Measurements from ENCODE around the gene CTTN. TPM values are rescaled to one million over a fixed set of nuclear protein-coding genes. Genes with fewer than 3 reads are reported as not detected.

Gene CTTN
- total and polyA plus RNA-seq, 2 of the 13 experiments (the other 11 are each of a cell fraction or from before 2014, with no cell fraction given): 84.4 to 114 TPM

DNA sequence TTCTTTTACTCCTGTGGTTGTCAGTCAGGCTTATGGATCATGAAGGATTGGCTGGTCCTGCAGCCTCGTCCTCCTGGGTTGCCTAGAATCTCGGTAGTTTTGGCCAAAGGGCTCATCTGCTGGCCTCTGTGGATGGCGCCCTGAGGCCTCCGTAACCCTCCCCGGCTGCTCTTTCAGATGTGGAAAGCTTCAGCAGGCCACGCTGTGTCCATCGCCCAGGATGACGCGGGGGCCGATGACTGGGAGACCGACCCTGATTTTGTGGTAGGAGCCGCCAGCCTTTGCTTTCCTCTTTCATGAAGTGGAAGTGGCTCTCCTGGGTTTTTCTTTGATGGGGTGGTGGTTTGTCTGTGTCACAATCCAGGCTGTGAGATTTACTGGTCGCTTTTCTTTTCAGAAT lies 8.8 kb downstream of the CTTN start (continued):
- TF ChIP-seq, protein P1, sequence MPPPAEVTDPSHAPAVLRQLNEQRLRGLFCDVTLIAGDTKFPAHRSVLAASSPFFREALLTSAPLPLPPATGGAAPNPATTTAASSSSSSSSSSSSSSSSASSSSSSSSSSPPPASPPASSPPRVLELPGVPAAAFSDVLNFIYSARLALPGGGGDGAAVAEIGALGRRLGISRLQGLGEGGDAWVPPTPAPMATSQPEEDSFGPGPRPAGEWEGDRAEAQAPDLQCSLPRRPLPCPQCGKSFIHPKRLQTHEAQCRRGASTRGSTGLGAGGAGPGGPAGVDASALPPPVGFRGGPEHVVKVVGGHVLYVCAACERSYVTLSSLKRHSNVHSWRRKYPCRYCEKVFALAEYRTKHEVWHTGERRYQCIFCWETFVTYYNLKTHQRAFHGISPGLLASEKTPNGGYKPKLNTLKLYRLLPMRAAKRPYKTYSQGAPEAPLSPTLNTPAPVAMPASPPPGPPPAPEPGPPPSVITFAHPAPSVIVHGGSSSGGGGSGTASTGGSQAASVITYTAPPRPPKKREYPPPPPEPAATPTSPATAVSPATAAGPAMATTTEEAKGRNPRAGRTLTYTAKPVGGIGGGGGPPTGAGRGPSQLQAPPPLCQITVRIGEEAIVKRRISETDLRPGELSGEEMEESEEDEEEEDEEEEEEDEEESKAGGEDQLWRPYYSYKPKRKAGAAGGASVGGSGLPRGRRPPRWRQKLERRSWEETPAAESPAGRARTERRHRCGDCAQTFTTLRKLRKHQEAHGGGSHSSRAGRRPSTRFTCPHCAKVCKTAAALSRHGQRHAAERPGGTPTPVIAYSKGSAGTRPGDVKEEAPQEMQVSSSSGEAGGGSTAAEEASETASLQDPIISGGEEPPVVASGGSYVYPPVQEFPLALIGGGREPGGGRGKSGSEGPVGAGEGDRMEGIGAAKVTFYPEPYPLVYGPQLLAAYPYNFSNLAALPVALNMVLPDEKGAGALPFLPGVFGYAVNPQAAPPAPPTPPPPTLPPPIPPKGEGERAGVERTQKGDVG (CRISPR knock-in tag; IDR thresholded peaks at IDR 0.05; ENCODE audit: borderline replicate concordance): no peak
- no peak for TF ChIP-seq POLR2AphosphoS5 (IDR thresholded peaks at IDR 0.05; ENCODE audit: low read depth, low read length)

DNA sequence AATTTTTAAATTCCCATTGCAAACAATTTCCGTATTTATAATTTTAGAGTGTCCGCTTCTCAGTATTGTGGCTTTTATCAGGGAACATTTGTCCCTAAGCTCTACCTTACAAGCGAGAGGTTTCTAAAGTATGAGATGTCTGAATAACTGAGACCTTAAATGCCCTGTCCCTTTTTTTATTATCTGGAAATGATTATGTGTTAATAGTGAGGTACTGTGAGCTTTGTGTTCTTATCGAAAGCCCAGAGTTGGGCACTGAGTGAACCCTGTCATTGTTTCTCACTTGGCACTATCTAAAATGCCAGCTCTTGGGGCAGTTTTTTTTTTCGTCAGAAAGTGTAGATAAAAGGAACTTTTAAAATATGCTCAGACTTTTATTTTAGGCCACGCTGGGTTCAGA lies 9.5 kb downstream of the CTTN start:
- CTCF ChIA-PET (ENCODE audit: low intra/inter-chr PET ratio, low total read pairs): no interaction called here
- Histone ChIP-seq H3K79me2 (ENCODE audit: insufficient read depth, low read length) (peaks cover 23% of the 10 kb centered on the region), H3K9ac (ENCODE audit: insufficient read depth, low read depth, low read length) (no peak overlapping the region), H3K27ac (ENCODE audit: extremely low read length, insufficient read depth, low read length) (no peak overlapping the region), H3K36me3 (replicated peaks in 1 of 2; ENCODE audit: control insufficient read depth in 1 of 2, insufficient read depth in 2 of 2, low read length in 2 of 2) (peaks cover 42 to 77% of the 10 kb centered on the region in 2 experiments), H2AFZ (ENCODE audit: low read length) (no peak overlapping the region), H3K27me3 (ENCODE audit: control insufficient read depth in 1 of 2, insufficient read depth in 2 of 2, low read length in 2 of 2) (no peaks in the 10 kb centered on the region), H3K4me1 (ENCODE audit: insufficient read depth, low read length) (peaks cover 5% of the 10 kb centered on the region), H3K9me3 (ENCODE audit: low read length) (no peaks in the 10 kb centered on the region), H3K4me3 (replicated peaks in 1 of 3; ENCODE audit: insufficient read depth in 1 of 3, low read depth in 2 of 3, low read length in 3 of 3) (no peak overlapping the region), H4K20me1 (ENCODE audit: insufficient read depth, low read length) (peaks cover 25% of the 10 kb centered on the region), H3K4me2 (ENCODE audit: low read depth, low read length) (no peak overlapping the region)
- POLR2A ChIA-PET: no interaction called here
- in situ Hi-C loops (cut with HindIII; ENCODE audit: extremely low pct_ligation_motif_present, low pct_unique_long_range_greater_than_20kb) (no loop called here), intact Hi-C loops (cut with micrococcal nuclease; ENCODE audit: unreplicated experiment) (no loop called here)
- DNase-seq (ENCODE audit: low spot score) (no peak), ATAC-seq (no peak), FAIRE-seq (no peak)
- TSS peak; percentile 16 for BruUV-seq (replicated peaks)
- 96% methylated on average over 6 of the region's 6 CpGs for WGBS (ENCODE audit: low lambda C conversion rate)
- TF ChIP-seq YEATS2 (CRISPR knock-in tag; IDR thresholded peaks at IDR 0.05; ENCODE audit: borderline replicate concordance): no peak
- TF ChIP-seq, protein P2, sequence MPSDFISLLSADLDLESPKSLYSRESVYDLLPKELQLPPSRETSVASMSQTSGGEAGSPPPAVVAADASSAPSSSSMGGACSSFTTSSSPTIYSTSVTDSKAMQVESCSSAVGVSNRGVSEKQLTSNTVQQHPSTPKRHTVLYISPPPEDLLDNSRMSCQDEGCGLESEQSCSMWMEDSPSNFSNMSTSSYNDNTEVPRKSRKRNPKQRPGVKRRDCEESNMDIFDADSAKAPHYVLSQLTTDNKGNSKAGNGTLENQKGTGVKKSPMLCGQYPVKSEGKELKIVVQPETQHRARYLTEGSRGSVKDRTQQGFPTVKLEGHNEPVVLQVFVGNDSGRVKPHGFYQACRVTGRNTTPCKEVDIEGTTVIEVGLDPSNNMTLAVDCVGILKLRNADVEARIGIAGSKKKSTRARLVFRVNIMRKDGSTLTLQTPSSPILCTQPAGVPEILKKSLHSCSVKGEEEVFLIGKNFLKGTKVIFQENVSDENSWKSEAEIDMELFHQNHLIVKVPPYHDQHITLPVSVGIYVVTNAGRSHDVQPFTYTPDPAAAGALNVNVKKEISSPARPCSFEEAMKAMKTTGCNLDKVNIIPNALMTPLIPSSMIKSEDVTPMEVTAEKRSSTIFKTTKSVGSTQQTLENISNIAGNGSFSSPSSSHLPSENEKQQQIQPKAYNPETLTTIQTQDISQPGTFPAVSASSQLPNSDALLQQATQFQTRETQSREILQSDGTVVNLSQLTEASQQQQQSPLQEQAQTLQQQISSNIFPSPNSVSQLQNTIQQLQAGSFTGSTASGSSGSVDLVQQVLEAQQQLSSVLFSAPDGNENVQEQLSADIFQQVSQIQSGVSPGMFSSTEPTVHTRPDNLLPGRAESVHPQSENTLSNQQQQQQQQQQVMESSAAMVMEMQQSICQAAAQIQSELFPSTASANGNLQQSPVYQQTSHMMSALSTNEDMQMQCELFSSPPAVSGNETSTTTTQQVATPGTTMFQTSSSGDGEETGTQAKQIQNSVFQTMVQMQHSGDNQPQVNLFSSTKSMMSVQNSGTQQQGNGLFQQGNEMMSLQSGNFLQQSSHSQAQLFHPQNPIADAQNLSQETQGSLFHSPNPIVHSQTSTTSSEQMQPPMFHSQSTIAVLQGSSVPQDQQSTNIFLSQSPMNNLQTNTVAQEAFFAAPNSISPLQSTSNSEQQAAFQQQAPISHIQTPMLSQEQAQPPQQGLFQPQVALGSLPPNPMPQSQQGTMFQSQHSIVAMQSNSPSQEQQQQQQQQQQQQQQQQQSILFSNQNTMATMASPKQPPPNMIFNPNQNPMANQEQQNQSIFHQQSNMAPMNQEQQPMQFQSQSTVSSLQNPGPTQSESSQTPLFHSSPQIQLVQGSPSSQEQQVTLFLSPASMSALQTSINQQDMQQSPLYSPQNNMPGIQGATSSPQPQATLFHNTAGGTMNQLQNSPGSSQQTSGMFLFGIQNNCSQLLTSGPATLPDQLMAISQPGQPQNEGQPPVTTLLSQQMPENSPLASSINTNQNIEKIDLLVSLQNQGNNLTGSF (CRISPR knock-in tag; IDR thresholded peaks at IDR 0.05): no peak
- TF ChIP-seq, protein P3, sequence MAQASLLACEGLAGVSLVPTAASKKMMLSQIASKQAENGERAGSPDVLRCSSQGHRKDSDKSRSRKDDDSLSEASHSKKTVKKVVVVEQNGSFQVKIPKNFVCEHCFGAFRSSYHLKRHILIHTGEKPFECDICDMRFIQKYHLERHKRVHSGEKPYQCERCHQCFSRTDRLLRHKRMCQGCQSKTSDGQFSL (CRISPR knock-in tag; IDR thresholded peaks at IDR 0.05): no peak
- no peak for TF ChIP-seq HNRNPH1 (optimal IDR thresholded peaks at IDR 0.05; ENCODE audit: low read depth, low read length)
- no peak for TF ChIP-seq ZFX (CRISPR knock-in tag; IDR thresholded peaks at IDR 0.05; ENCODE audit: low read depth)
- TF ChIP-seq, protein P4, sequence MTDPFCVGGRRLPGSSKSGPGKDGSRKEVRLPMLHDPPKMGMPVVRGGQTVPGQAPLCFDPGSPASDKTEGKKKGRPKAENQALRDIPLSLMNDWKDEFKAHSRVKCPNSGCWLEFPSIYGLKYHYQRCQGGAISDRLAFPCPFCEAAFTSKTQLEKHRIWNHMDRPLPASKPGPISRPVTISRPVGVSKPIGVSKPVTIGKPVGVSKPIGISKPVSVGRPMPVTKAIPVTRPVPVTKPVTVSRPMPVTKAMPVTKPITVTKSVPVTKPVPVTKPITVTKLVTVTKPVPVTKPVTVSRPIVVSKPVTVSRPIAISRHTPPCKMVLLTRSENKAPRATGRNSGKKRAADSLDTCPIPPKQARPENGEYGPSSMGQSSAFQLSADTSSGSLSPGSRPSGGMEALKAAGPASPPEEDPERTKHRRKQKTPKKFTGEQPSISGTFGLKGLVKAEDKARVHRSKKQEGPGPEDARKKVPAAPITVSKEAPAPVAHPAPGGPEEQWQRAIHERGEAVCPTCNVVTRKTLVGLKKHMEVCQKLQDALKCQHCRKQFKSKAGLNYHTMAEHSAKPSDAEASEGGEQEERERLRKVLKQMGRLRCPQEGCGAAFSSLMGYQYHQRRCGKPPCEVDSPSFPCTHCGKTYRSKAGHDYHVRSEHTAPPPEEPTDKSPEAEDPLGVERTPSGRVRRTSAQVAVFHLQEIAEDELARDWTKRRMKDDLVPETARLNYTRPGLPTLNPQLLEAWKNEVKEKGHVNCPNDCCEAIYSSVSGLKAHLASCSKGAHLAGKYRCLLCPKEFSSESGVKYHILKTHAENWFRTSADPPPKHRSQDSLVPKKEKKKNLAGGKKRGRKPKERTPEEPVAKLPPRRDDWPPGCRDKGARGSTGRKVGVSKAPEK (CRISPR knock-in tag; IDR thresholded peaks at IDR 0.05; ENCODE audit: borderline replicate concordance): no peak
- TF ChIP-seq PLRG1 (conservative IDR thresholded peaks at IDR 0.05): no peak
- TF ChIP-seq SAFB2 (CRISPR knock-in tag; IDR thresholded peaks at IDR 0.05; ENCODE audit: borderline replicate concordance, low read depth): no peak
- TF ChIP-seq ESRRA (CRISPR knock-in tag; IDR thresholded peaks at IDR 0.05; ENCODE audit: low read depth): no peak
- TF ChIP-seq ZNF782 (CRISPR knock-in tag; IDR thresholded peaks at IDR 0.05; ENCODE audit: borderline replicate concordance): no peak

Data from HepG2 (cell line).